ENCODE data around the gene MUC13. TPM values are rescaled to one million over a fixed set of nuclear protein-coding genes. Genes with fewer than 3 reads are reported as not detected.

MUC13 gene
- total RNA-seq, 2 experiments from 2014 or later: not detected

DNA sequence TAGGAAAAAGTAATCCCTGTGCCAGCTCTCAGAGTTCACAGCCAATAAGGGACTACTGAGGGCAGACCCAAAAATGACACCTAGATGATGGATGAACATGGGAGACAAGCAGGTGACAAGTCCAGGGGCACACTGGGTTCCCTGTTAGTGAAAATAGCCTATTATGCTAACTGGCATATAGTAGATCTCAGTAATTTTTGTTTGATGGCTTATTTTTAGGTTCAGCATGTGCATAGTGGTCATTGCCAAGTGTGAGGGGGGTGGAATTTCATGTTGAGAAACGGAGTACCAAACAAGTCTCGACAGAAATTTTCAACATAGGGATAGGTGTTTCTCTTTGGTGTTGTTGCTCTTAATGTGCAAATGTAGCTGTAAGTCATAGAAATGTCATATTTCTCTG lies 41.0 kb downstream of the MUC13 start:
- intact Hi-C loops (cut with DNase I, micrococcal nuclease): no loop called here
- no peaks in the 10 kb centered on the region for H3K4me1 Mint-ChIP-seq
- CTCF ChIA-PET: interaction anchor here (1.2 kb wide), 1 partner anchor 133 kb away, joined by 7 read pairs; no protein-coding TSS in a partner anchor
- no peak overlapping the region for H3K27ac Mint-ChIP-seq
- DNase-seq (no peak), ATAC-seq (no peak)
- H3K27me3 Mint-ChIP-seq: peaks cover 10% of the 10 kb centered on the region
- H3K9me3 Mint-ChIP-seq (ENCODE audit: low read depth): no peaks in the 10 kb centered on the region
- no peaks in the 10 kb centered on the region for H3K36me3 Mint-ChIP-seq (ENCODE audit: low read depth)
- POLR2A ChIA-PET: no interaction called here
- no peak overlapping the region for H3K4me3 Mint-ChIP-seq

DNA sequence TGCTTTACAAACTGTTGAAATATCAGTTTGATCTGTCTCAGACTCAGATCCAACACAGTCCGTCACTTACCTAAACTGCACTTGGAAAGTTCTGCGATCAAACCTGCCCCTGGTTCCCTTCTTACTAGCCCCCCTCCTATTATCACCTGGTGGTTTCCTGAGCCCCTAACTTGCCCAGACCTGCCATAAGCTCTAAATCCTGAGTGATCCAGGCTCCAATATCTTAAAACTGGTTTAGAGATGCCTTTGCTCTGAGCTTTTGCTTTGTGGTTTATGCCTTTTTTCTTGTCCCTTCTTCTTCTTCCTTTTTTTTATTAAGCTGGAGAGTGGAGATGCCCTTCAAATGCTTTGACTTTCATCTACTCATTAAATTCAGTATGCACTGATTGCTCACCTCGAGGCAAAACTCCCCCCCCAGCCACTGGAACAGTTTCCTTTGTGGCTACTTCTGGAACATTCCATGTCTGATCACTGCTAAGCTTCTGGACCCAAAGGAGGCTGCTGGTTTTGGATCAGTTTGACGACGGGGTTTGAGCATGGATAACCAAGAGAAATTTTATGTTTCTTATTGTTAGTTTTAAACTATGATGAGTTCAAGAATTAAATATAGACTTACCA lies 43.9 kb downstream of the MUC13 start:
- ChIA-PET POLR2A (no interaction called here), CTCF (interaction anchor here (0.6 to 3.0 kb wide), 5 partner anchors 11 to 130 kb away, joined by 3 to 21 read pairs (median 6); no protein-coding TSS in a partner anchor)
- intact Hi-C loops (cut with DNase I, micrococcal nuclease): no loop called here
- no peak for ATAC-seq
- H3K27me3 Mint-ChIP-seq: peaks cover 23% of the 10 kb centered on the region
- no peak for DNase-seq
- H3K4me3 Mint-ChIP-seq: no peak overlapping the region
- no peaks in the 10 kb centered on the region for H3K4me1 Mint-ChIP-seq
- no peak overlapping the region for H3K27ac Mint-ChIP-seq
- H3K9me3 Mint-ChIP-seq (ENCODE audit: low read depth): no peaks in the 10 kb centered on the region
- H3K36me3 Mint-ChIP-seq (ENCODE audit: low read depth): no peaks in the 10 kb centered on the region

DNA sequence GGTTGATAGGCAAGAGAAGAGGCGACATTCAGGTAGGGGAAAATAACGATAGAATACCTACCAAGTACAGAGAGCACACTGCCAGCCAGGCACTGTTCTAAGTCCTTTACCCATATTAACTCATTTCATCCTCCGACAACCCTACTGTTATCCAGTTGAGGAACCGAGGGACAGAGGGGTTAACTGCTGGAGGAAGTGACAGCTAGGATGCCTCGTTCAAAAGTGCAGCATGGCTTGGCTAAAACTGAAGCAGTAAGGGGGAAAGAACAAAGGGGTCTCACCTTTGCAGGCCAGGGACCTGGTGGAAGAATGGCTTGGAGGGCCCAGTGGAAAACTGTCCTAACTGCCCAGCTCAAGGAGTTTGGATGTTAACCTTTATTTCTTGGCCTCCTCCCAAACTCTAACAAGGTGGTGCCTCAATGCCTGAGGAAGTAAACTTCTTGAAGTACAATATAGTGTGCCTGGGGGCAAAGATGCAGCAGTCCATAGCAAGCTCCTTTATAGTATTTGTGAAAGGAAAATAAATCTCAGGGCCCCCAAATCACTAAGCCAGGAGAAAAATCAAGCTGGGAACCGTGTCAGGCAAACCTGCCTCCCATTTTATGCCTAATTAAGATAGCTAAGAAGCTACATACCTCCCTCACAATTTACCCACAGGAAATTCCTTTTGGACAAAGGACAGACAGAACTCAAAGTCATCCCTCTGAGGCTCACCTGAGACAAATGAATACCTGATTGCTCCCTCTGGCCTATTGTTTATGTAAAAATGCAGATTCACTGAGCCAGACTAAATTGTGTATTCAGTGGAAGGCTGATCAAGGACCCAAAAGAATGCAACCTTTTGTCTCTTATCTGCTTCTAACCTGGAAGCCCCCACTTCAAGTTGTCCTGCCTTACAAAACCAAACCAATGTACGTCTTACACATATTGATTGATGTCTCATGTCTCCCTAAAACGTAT lies 45.8 kb downstream of the MUC13 start:
- intact Hi-C loops (cut with DNase I, micrococcal nuclease): no loop called here
- peak overlapping the region; percentile 44 for H3K4me3 Mint-ChIP-seq
- H3K4me1 Mint-ChIP-seq: no peaks in the 10 kb centered on the region
- H3K9me3 Mint-ChIP-seq (ENCODE audit: low read depth): no peaks in the 10 kb centered on the region
- H3K36me3 Mint-ChIP-seq (ENCODE audit: low read depth): no peaks in the 10 kb centered on the region
- no peak overlapping the region for H3K27ac Mint-ChIP-seq
- CTCF ChIA-PET: interaction anchor here (0.5 to 3.0 kb wide), 7 partner anchors 11 to 534 kb away, joined by 3 to 21 read pairs (median 4); no protein-coding TSS in a partner anchor
- peaks cover 35% of the 10 kb centered on the region for H3K27me3 Mint-ChIP-seq
- DNase-seq (no peak), ATAC-seq (no peak)
- POLR2A ChIA-PET: no interaction called here

DNA sequence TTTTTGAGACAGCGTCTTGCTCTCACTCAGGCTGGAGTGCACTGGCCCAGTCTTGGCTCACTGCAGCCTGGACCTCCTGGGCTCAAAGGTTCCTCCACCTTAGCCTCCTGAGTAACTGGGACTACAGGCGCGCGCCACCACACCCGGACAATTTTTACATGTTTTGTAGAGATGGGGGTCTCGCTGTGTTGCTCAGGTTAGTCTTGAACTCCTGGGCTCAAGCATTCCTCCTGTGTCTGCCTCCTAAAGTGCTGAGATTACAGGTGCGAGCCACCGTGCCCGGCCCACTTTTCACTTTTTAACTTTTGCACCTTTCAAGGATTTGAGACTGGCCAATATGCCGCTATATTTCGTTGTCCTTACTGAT lies 46.6 kb downstream of the MUC13 start:
- intact Hi-C loops (cut with DNase I, micrococcal nuclease): no loop called here
- DNase-seq (no peak), ATAC-seq (no peak)
- ChIA-PET CTCF (interaction anchor here (1.0 to 1.8 kb wide), 5 partner anchors 13 to 127 kb away, joined by 3 to 14 read pairs (median 4); no protein-coding TSS in a partner anchor), POLR2A (no interaction called here)
- Mint-ChIP-seq H3K36me3 (ENCODE audit: low read depth) (no peaks in the 10 kb centered on the region), H3K4me1 (no peaks in the 10 kb centered on the region), H3K9me3 (ENCODE audit: low read depth) (no peaks in the 10 kb centered on the region), H3K27ac (no peak overlapping the region), H3K27me3 (peaks cover 39% of the 10 kb centered on the region), H3K4me3 (peak overlapping the region; percentile 44)

GRCh38 chr3:124887177-124887931 lies 47.2 kb downstream of the MUC13 start, which contains the start of gene ITGB5:
Gene ITGB5, minus strand, starts transcription at chr3:124887365. Its CDS starts 365 bp downstream, at chr3:124887000.
- Mint-ChIP-seq H3K4me1 (no peaks in the 10 kb centered on the region), H3K27me3 (peaks cover 40% of the 10 kb centered on the region), H3K4me3 (peak within 1 kb of the TSS; percentile 44), H3K27ac (no peak within 1 kb of the TSS), H3K9me3 (ENCODE audit: low read depth) (no peaks in the 10 kb centered on the region), H3K36me3 (ENCODE audit: low read depth) (no peaks in the 10 kb centered on the region)
- peak; percentile 61 for DNase-seq
- peak; percentile 77 for ATAC-seq
- ChIA-PET CTCF (interaction anchor here (0.7 to 1.5 kb wide), 3 partner anchors 14 to 128 kb away, joined by 3 read pairs; no protein-coding TSS in a partner anchor), POLR2A (no interaction called here)
- intact Hi-C loops (cut with DNase I, micrococcal nuclease): no loop called here

DNA sequence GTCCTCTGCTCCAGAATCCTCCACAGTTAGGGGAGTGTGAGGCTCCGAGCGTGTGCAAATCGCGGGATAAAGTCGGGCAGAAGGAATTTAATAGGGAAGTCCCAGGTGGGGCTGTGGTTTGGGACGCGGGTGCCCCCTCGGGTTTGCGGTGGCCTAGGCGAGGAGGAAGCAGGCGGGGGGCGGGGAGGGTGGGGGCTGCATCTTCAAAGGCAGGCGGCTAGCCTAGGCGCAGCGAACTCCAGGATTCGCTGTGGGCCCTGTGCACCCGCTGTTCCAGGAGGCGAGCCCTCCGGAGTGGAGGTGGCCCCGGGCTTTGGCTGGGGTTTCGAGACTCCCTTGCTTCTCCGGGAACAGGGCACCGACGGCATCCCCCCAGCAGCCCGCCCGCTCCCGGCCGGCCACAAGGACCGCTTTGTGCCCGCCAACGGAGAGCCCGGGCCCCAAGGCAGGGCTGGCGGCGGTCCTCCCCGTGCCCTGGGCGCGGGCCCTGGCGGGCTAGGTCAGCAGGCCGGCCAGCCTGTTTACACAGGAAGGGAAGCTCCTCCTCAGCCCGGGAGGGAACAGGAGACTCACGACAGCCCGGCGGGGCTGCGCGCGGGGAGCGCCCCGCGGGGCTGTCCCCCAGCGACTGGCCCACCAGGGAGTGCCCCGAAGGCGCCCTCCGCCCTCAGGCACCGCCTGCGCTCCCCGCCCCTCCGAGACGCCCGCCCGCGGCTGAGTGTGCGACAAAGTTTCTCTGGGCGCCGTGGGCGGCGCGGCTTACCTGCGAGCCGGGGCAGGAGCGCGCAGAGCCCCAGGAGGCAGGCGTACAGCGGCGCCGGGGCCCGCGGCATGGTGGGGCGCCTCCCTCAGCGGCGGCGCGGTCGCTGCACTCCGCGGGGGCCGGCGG lies 48.1 kb downstream of the MUC13 start:
- H3K36me3 Mint-ChIP-seq (ENCODE audit: low read depth): no peaks in the 10 kb centered on the region
- no peaks in the 10 kb centered on the region for H3K9me3 Mint-ChIP-seq (ENCODE audit: low read depth)
- H3K27ac Mint-ChIP-seq: no peak overlapping the region
- ChIA-PET POLR2A (no interaction called here), CTCF (interaction anchor here (0.7 to 1.0 kb wide), 2 partner anchors 15 to 128 kb away, joined by 3 read pairs; no protein-coding TSS in a partner anchor)
- H3K27me3 Mint-ChIP-seq: peaks cover 46% of the 10 kb centered on the region
- DNase-seq (peak; percentile 64), ATAC-seq (peak; percentile 69)
- H3K4me1 Mint-ChIP-seq: no peaks in the 10 kb centered on the region
- peak overlapping the region; percentile 41 for H3K4me3 Mint-ChIP-seq
- intact Hi-C loops (cut with DNase I, micrococcal nuclease): no loop called here

GRCh38 chr3:124885466-124886167 lies 48.9 kb downstream of the MUC13 start:
- peaks cover 43% of the 10 kb centered on the region for H3K27me3 Mint-ChIP-seq

GRCh38 chr3:124884474-124885101 lies 50.0 kb downstream of the MUC13 start:
- intact Hi-C loops (cut with DNase I, micrococcal nuclease): no loop called here
- DNase-seq: no peak
- Mint-ChIP-seq H3K9me3 (ENCODE audit: low read depth) (no peaks in the 10 kb centered on the region), H3K27me3 (peaks cover 40% of the 10 kb centered on the region), H3K4me1 (no peaks in the 10 kb centered on the region), H3K4me3 (no peak overlapping the region), H3K27ac (no peak overlapping the region), H3K36me3 (ENCODE audit: low read depth) (no peaks in the 10 kb centered on the region)
- ChIA-PET POLR2A (no interaction called here), CTCF (interaction anchor here (0.6 kb wide), 1 partner anchor 318 kb away, joined by 3 read pairs; no protein-coding TSS in a partner anchor)
- ATAC-seq: no peak

More at GRCh38 chr3:124885466-124886167, 48.9 kb downstream of the MUC13 start:
- ChIA-PET CTCF (no interaction called here), POLR2A (no interaction called here)
- peak overlapping the region; percentile 41 for H3K4me3 Mint-ChIP-seq
- no peak overlapping the region for H3K27ac Mint-ChIP-seq
- H3K36me3 Mint-ChIP-seq (ENCODE audit: low read depth): no peaks in the 10 kb centered on the region
- H3K4me1 Mint-ChIP-seq: no peaks in the 10 kb centered on the region
- DNase-seq (no peak), ATAC-seq (no peak)
- H3K9me3 Mint-ChIP-seq (ENCODE audit: low read depth): no peaks in the 10 kb centered on the region
- intact Hi-C loops (cut with DNase I, micrococcal nuclease): no loop called here

DNA sequence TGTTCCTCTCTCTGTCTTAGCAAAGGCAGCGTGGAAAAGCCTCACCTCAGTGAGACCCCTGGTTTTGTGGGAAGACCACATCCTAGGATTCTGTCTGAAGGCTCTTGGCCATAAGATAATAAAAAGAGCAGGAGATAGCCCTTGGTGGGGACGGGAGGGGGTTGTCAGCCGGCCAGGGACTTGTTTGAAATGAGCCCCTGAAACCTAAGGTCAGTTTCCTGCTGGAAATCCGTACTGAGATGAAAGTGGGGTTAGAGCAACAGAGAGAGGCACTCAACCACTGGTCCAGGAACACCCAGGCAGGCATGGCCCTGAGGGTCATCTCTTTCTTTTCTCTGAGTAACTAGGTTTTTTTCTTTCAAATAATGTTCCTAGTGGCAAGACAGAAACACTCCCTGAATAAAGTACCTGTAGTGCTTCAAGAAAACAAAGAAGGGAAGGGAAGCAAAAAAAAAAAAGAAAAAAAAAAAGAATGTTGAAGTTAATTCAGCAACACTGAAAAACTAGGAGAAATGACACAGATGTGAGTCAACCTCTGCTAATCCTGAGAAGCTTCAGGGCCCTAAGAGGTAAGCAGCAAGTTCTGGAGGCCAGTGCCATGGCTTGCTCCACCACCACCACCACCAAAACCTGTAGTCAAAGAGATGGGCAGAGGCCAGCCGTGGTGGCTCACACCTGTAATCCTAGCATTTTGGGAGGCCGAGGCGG lies 50.6 kb downstream of the MUC13 start:
- Mint-ChIP-seq H3K4me1 (peaks cover 4% of the 10 kb centered on the region), H3K27me3 (peaks cover 39% of the 10 kb centered on the region), H3K27ac (no peak overlapping the region), H3K4me3 (no peak overlapping the region), H3K9me3 (ENCODE audit: low read depth) (no peaks in the 10 kb centered on the region), H3K36me3 (ENCODE audit: low read depth) (no peaks in the 10 kb centered on the region)
- CTCF ChIA-PET: no interaction called here
- DNase-seq: no peak
- ATAC-seq: no peak
- POLR2A ChIA-PET: no interaction called here
- intact Hi-C loops (cut with DNase I, micrococcal nuclease): no loop called here
